ENCODE measurements around the gene NPFFR2.

- TF ChIP-seq RAD21 (IDR thresholded peaks at IDR 0.05; ENCODE audit: low read depth) (no peak), CREB1 (IDR thresholded peaks at IDR 0.05; ENCODE audit: low read depth) (no peak), YY1 (IDR thresholded peaks at IDR 0.05; ENCODE audit: low read depth) (no peak), CEBPB (IDR thresholded peaks at IDR 0.05) (no peak), EP300 (IDR thresholded peaks at IDR 0.05; ENCODE audit: borderline replicate concordance) (no peak), TCF12 (IDR thresholded peaks at IDR 0.05; ENCODE audit: low read depth) (no peak), USF1 (IDR thresholded peaks at IDR 0.05) (no peak), REST (IDR thresholded peaks at IDR 0.05; ENCODE audit: low read depth) (no peak), NFIC (IDR thresholded peaks at IDR 0.05) (no peak), TEAD4 (IDR thresholded peaks at IDR 0.05) (no peak), EGR1 (IDR thresholded peaks at IDR 0.05) (no peak)
- TF ChIP-seq, protein P1, sequence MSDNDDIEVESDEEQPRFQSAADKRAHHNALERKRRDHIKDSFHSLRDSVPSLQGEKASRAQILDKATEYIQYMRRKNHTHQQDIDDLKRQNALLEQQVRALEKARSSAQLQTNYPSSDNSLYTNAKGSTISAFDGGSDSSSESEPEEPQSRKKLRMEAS (IDR thresholded peaks at IDR 0.05) = no peak
These were observed 37.2 kb upstream of the NPFFR2 start for GRCh38 chr4:71994559-71994958.
